NCI-H2029 (cell line): Measurements from ENCODE around the gene IZUMO2.

ENCODE experiments used
- DNase-seq: peaks from one replicate; lab custom pipeline; 2025; lab: John Stamatoyannopoulos, UW

The IZUMO2 gene

GRCh38 chr19:50162988-50163387, at the start of gene IZUMO2:
TSS of gene IZUMO2 (minus strand) at chr19:50163281. CDS start at chr19:50163194, 87 bp downstream.
- DNase-seq: no peak

GRCh38 chr19:50210425-50210824, 47.3 kb upstream of the IZUMO2 start:
- DNase-seq: no peak

- no peak for DNase-seq
Measured at GRCh38 chr19:50209131-50209530, 46.0 kb upstream of the IZUMO2 start.

- no peak for DNase-seq
Measured at GRCh38 chr19:50207730-50208129, 44.6 kb upstream of the IZUMO2 start.

- no peak for DNase-seq
Measured at GRCh38 chr19:50206191-50206590, 43.1 kb upstream of the IZUMO2 start.

GRCh38 chr19:50205681-50206138, 42.6 kb upstream of the IZUMO2 start:
- peak; percentile 84 for DNase-seq

- peak; percentile 90 for DNase-seq
Measured at GRCh38 chr19:50204811-50205675, 42.0 kb upstream of the IZUMO2 start.

GRCh38 chr19:50204081-50204428, 41.0 kb upstream of the IZUMO2 start:
- no peak for DNase-seq

- DNase-seq: peak; percentile 95
Measured at GRCh38 chr19:50203281-50204080, 40.4 kb upstream of the IZUMO2 start, which contains the start of gene MYH14. TSS of gene MYH14 (plus strand) at chr19:50203622. CDS start at chr19:50210366, 6,744 bp downstream.

GRCh38 chr19:50202962-50203280, 39.8 kb upstream of the IZUMO2 start:
- DNase-seq: no peak

- no peak for DNase-seq
Measured at GRCh38 chr19:50202386-50202785, 39.3 kb upstream of the IZUMO2 start.

- no peak for DNase-seq
Measured at GRCh38 chr19:50199259-50199555, 36.1 kb upstream of the IZUMO2 start.

- peak; percentile 5 for DNase-seq
Measured at GRCh38 chr19:50198431-50199258, 35.6 kb upstream of the IZUMO2 start.

GRCh38 chr19:50197348-50197747, 34.3 kb upstream of the IZUMO2 start:
- DNase-seq: no peak

- DNase-seq: no peak
Measured at GRCh38 chr19:50196322-50196932, 33.3 kb upstream of the IZUMO2 start.

GRCh38 chr19:50195224-50195623, 32.1 kb upstream of the IZUMO2 start:
- DNase-seq: no peak

- DNase-seq: no peak
Measured at GRCh38 chr19:50192463-50193211, 29.6 kb upstream of the IZUMO2 start.

- no peak for DNase-seq
Measured at GRCh38 chr19:50191216-50191615, 28.1 kb upstream of the IZUMO2 start.

- DNase-seq: no peak
Measured at GRCh38 chr19:50190439-50190891, 27.4 kb upstream of the IZUMO2 start.

- DNase-seq: no peak
Measured at GRCh38 chr19:50189331-50189730, 26.2 kb upstream of the IZUMO2 start.

- DNase-seq: no peak
Measured at GRCh38 chr19:50187937-50188336, 24.9 kb upstream of the IZUMO2 start.
